ENCODE data around the gene TBC1D3.
"Not testable (repeated sequence)": the region's sequence is repeated elsewhere in the genome, so short reads cannot be mapped to it uniquely, and the experiment has no call there.

TBC1D3 gene

DNA sequence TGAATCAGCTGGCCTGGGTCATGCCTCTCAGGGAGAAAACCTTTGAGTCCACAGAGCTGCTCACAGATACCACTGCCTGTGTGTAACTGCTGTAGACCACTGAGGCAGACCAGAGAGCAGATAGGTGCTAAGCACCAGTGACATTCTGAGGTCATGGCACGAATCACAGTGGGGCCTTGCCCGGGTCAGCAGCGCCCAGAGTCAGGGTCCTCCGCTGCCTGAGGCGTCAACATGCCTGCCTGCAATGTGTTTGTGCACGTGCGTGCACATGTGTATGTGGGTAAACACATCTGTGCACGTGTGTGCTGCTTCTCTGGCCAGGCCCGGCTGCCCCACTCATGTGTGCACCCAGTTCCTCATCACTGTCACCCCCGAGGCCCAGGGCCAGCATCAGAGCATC lies at the start of gene TBC1D3:
Gene TBC1D3, minus strand, starts transcription at position 101 of the 400 bp plus-strand sequence. CDS start 1,526 bp downstream, outside the sequence.
- DNase-seq: not testable (repeated sequence)

DNA sequence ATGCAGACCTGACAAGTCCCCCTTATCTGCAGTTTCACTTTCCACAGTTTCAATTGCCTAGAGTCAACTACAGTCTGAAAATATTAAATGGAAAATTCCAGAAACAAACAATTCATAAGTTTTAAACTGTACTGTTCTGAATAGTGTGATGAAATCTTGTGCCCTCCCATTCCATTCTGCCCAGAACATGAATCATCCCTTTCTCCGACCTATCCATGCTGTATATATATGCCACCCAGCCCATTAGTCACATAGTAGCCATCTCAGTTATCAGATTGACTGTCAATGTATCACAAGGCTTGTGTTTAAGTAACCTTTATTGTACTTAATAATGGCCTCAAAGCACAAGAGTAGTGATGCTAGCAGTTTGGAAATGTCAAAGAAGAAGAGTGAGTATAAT lies 40.4 kb upstream of the TBC1D3 start:
- DNase-seq: not testable (repeated sequence)

DNA sequence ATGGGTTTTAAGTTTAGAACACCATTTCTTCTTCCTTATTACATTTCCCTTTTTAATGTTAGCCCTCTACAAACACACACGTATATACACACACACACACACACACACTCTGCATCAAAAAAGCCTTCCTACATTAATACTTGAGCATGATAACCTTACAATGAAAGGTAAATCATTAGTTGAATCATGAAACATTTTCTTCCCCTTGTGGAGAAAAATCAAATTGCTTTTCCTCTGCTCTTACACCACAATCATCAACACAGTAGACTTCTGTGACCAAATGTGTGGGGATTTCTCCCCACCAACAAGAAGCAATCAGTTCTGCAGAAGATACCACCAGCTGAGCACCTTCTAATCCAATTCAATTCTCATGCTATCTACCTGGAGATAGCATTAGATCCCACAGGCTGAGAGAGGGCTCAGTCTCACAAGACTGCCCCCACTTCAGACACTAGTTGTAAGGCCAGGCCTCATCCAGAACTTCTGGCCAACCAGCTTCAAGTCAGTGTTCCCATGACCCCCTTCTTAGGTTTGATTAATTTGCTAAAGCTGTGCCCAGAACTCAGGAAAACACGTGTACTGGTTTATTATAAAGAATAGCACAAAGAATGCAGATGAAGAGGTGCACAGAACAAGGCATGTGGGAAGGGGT lies 33.6 kb upstream of the TBC1D3 start:
- DNase-seq: not testable (repeated sequence)

DNA sequence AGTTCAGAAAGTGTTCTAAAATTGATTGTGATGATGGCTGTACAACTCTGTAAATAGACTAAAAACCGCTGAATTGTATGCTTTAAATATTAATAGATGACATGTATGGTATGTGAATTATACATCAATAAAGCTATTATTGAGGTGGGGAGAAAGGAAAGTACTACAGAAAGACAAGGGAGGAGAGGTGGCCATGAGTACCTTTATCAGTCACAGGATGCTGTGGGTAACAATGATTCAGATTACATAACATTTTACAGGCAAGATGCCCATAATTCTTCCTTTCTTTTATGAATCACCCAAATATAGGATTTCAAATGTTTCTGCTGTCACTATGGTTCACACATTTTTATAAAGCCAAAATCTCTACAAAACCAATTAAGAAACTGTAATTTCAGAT lies 28.5 kb upstream of the TBC1D3 start:
- DNase-seq: not testable (repeated sequence)

DNA sequence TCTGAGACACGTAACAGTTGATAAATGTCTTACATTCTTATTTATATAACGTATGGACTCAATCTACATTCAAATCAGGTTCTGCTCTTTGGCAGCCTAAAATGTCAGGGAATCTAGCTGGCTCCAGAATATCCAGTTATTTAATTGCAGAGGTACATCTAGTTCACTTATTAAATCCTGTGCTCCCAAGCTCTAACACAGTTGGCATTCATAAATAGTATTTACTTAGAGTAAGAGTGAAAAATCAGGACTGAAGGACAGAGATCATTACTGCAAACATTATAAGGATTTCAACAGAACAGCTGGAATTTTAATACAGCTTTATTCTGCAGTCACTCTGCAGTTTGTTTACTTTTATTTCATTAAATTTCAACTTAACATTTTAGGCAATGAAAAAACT lies 7.9 kb upstream of the TBC1D3 start:
- DNase-seq: not testable (repeated sequence)

DNA sequence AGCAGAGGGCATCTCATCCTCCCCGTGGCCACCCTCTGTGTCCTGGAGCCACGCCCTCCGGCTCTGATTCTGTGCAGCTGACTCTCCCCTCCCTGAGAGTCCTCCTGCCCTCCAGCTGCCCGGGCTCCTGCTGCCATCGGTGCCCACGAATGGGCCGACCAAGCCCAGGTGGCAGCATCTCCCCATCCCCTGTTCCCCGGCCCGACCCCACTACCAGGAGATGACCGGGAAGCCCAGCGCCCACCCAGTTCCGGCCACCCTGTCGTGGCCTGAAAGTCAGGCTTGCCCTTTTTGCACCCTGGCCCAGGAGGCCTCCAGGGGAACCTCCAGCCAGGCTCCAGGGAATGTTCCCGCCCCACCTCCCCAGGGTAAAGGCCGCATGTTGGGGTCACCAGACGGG lies 57.5 kb downstream of the TBC1D3 start:
- DNase-seq: not testable (repeated sequence)
